HepG2 (cell line): Measurements from ENCODE around the gene ZBP1. TPM values are rescaled to one million over a fixed set of nuclear protein-coding genes. Genes with fewer than 3 reads are reported as not detected.

Experiments used
- CCDC6 ChIP-seq: sonication (generic); formaldehyde crosslinking; IDR thresholded peaks from 2 replicates; pipeline ENCODE4 v1.8.1; 2022; ENCODE audit warnings: mild to moderate bottlenecking, missing genetic modification reagents, moderate library complexity
- DR1 ChIP-seq: sonication (generic); formaldehyde crosslinking; IDR thresholded peaks from 2 replicates; pipeline ENCODE4 v1.8.0; 2021; ENCODE audit warnings: mild to moderate bottlenecking, missing genetic modification reagents, inconsistent platforms
- GLI4 ChIP-seq: sonication (generic); formaldehyde crosslinking; IDR thresholded peaks from 2 replicates; pipeline ENCODE4 v1.5.1; 2020; ENCODE audit warnings: missing genetic modification reagents, mild to moderate bottlenecking, moderate library complexity, borderline replicate concordance
- HIC2 ChIP-seq: sonication (generic); formaldehyde crosslinking; IDR thresholded peaks from 2 replicates; pipeline ENCODE4 v1.9.0; 2022; ENCODE audit warnings: low read depth, missing genetic modification reagents
- IKZF5 ChIP-seq: IDR thresholded peaks from 2 replicates; pipeline ENCODE4 v1.6.1; 2018; ENCODE audit warnings: missing genetic modification reagents, mild to moderate bottlenecking, missing compliant biosample characterization
- MTERF4 ChIP-seq: sonication (generic); formaldehyde crosslinking; IDR thresholded peaks from 2 replicates; pipeline ENCODE4 v1.8.0; 2023; ENCODE audit warnings: mild to moderate bottlenecking, missing genetic modification reagents
- PBX3 ChIP-seq: sonication (generic); formaldehyde crosslinking; IDR thresholded peaks from 2 replicates; pipeline ENCODE4 v1.8.1; 2023; ENCODE audit warnings: missing genetic modification reagents, inconsistent platforms, borderline replicate concordance
- STAT5B ChIP-seq: sonication (generic); formaldehyde crosslinking; IDR thresholded peaks from 2 replicates; pipeline ENCODE4 v1.4.0; 2020; ENCODE audit warnings: missing genetic modification reagents
- TCF7 ChIP-seq: sonication (generic); IDR thresholded peaks from 2 replicates; pipeline ENCODE4 v1.6.1; 2016; ENCODE audit warnings: antibody characterized with exemption, low read depth
- ZFP36L2 ChIP-seq: sonication (generic); formaldehyde crosslinking; IDR thresholded peaks from 2 replicates; pipeline ENCODE4 v1.4.0; 2020; ENCODE audit warnings: missing genetic modification reagents
- ZFP82 ChIP-seq: sonication (generic); formaldehyde crosslinking; IDR thresholded peaks from 2 replicates; pipeline ENCODE4 v1.5.1; 2020; ENCODE audit warnings: mild to moderate bottlenecking, missing genetic modification reagents, borderline replicate concordance
- ZHX1 ChIP-seq: sonication (generic); formaldehyde crosslinking; IDR thresholded peaks from 2 replicates; pipeline ENCODE4 v1.8.1; 2022; ENCODE audit warnings: low read depth, mild to moderate bottlenecking, missing genetic modification reagents
- ZKSCAN8 ChIP-seq: IDR thresholded peaks from 2 replicates; pipeline ENCODE4 v1.6.1; 2016; ENCODE audit warnings: borderline replicate concordance, missing genetic modification reagents, missing compliant biosample characterization
- ZNF136 ChIP-seq: sonication (generic); formaldehyde crosslinking; IDR thresholded peaks from 2 replicates; pipeline ENCODE4 v1.8.1; 2022; ENCODE audit warnings: low read depth, mild to moderate bottlenecking, moderate library complexity, missing genetic modification reagents
- ZNF333 ChIP-seq: sonication (generic); formaldehyde crosslinking; IDR thresholded peaks from 2 replicates; pipeline ENCODE4 v1.4.0; 2020; ENCODE audit warnings: mild to moderate bottlenecking, missing genetic modification reagents, borderline replicate concordance
- ZNF33A ChIP-seq: sonication (generic); formaldehyde crosslinking; IDR thresholded peaks from 2 replicates; pipeline ENCODE4 v1.5.1; 2020; ENCODE audit warnings: missing genetic modification reagents, mild to moderate bottlenecking, moderate library complexity, borderline replicate concordance
- ZNF773 ChIP-seq: sonication (generic); formaldehyde crosslinking; IDR thresholded peaks from 2 replicates; pipeline ENCODE4 v1.4.0; 2020; ENCODE audit warnings: missing genetic modification reagents, borderline replicate concordance
- ZUFSP ChIP-seq: sonication (generic); formaldehyde crosslinking; IDR thresholded peaks from 2 replicates; pipeline ENCODE4 v1.9.0; 2021; ENCODE audit warnings: missing genetic modification reagents, mild to moderate bottlenecking, borderline replicate concordance
- polyA plus RNA-seq, 8 experiments: library from polyadenylated mRNA; depleted of rRNA in 3 of 8; stranded (reverse) in 7 of 8; unstranded in 1 of 8; fragments of >200 nt; fragmentation: Illumina TruSeq in 4 of 8; extraction: Trizol in 4 of 8; gene quantifications; 2 replicates each; pipeline versions ENCODE4 v1.2.1 to v1.2.3, GENCODE V29; 2011 to 2016; ENCODE audit warnings: low read depth in 4 of 8, missing spikeins in 1 of 8, mixed read lengths in 1 of 8; ENCODE audit not compliant: insufficient read depth in 1 of 8
- total RNA-seq, 5 experiments: library from RNA; depleted of rRNA; stranded (reverse); fragments of >200 nt; fragmentation: Illumina TruSeq; extraction: Trizol; gene quantifications; 2 replicates each; pipeline ENCODE4 v1.2.3, GENCODE V29; 2016; ENCODE audit warnings: low read depth in 1 of 5

The ZBP1 gene
- total and polyA plus RNA-seq, 2 of the 13 experiments (the other 11 are each of a cell fraction or from before 2014, with no cell fraction given): not detected

GRCh38 chr20:57594092-57594951 is 25.9 kb downstream of the ZBP1 start (continued):
- TF ChIP-seq TCF7 (no peak), HIC2 (CRISPR knock-in tag) (no peak; the same call in 1 of the 2 replicates), PBX3 (CRISPR knock-in tag) (peak; percentile 64; the same call in 1 of the 2 replicates), GLI4 (no peak), CCDC6 (no peak), ZHX1 (no peak), MTERF4 (CRISPR knock-in tag) (0 out of 2 replicates have a peak, but pooled peaks have one; percentile 54), STAT5B (no peak), ZFP36L2 (no peak), DR1 (no peak), ZNF136 (CRISPR knock-in tag) (no peak), ZNF33A (CRISPR knock-in tag) (0 out of 2 replicates have a peak, but pooled peaks have one; percentile 57), IKZF5 (CRISPR knock-in tag) (no peak), ZUFSP (no peak), ZKSCAN8 (CRISPR knock-in tag) (no peak), ZFP82 (CRISPR knock-in tag) (0 out of 2 replicates have a peak, but pooled peaks have one; percentile 51), ZNF773 (CRISPR knock-in tag) (no peak), ZNF333 (CRISPR knock-in tag) (no peak)
